Measurements from ENCODE around the gene CYTL1. TPM values are rescaled to one million over a fixed set of nuclear protein-coding genes. Genes with fewer than 3 reads are reported as not detected.

The CYTL1 gene
- total RNA-seq, 4 donors from 2014 or later = 0.68 TPM; not detected in 3

DNA sequence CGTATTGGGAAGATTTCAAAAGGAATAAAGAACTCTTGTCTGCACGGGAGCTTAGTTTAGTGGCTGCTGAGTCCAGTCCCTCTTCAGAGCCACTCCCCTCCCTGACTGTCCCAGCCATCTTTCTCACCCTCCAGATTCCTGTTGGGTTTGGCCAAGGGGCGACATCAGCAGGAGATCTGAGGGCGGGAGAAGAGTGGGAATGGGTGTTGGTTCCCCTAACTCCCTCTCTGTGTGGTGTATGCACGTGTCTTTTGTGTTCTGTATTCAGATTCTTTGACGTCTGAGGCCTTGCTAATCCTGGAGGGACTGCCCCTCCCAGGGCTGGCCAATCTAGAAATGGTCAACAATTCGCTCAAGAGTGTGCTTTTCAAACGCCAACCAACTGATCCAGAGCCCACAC lies 37.4 kb downstream of the CYTL1 start:
- H3K27ac ChIP-seq = no peak overlapping the region
- no peaks in the 10 kb centered on the region for H3K36me3 ChIP-seq
- TF ChIP-seq POLR2AphosphoS5 (IDR thresholded peaks at IDR 0.05) (no peak), EP300 (IDR thresholded peaks at IDR 0.05) (no peak), POLR2A (IDR thresholded peaks at IDR 0.05) (no peak)
- TF ChIP-seq, protein P1, sequence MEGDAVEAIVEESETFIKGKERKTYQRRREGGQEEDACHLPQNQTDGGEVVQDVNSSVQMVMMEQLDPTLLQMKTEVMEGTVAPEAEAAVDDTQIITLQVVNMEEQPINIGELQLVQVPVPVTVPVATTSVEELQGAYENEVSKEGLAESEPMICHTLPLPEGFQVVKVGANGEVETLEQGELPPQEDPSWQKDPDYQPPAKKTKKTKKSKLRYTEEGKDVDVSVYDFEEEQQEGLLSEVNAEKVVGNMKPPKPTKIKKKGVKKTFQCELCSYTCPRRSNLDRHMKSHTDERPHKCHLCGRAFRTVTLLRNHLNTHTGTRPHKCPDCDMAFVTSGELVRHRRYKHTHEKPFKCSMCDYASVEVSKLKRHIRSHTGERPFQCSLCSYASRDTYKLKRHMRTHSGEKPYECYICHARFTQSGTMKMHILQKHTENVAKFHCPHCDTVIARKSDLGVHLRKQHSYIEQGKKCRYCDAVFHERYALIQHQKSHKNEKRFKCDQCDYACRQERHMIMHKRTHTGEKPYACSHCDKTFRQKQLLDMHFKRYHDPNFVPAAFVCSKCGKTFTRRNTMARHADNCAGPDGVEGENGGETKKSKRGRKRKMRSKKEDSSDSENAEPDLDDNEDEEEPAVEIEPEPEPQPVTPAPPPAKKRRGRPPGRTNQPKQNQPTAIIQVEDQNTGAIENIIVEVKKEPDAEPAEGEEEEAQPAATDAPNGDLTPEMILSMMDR (IDR thresholded peaks at IDR 0.05) = no peak
- WGBS = 68% methylated on average over 5 of the region's 8 CpGs
- no peak overlapping the region for H3K4me3 ChIP-seq
- no peaks in the 10 kb centered on the region for H3K9me3 ChIP-seq
- H3K4me1 ChIP-seq = peaks cover 12% of the 10 kb centered on the region
- no peak for DNase-seq (ENCODE audit: low spot score in 2 of 2)
- no peaks in the 10 kb centered on the region for H3K27me3 ChIP-seq

DNA sequence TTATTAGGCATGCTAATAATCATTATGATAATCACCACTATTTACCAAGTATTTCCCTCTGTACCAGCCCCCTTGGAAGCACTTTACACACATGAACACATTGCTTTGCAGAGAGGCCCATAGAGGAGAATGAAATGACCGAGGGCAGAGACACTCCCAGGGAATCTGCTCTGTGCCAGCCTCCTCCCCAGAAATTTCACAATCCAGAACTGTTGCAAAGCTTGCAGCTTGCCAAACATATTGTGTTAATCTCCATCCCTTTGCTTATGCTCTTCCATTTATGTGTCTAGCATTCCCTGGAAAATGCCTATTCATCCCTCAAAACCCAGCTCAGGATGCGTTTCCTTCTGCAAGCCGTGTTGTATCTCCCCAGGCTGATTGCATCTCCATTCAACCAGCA lies 37.8 kb downstream of the CYTL1 start:
- TF ChIP-seq POLR2A (IDR thresholded peaks at IDR 0.05) (no peak), POLR2AphosphoS5 (IDR thresholded peaks at IDR 0.05) (peak in 1 of 3 donors; percentile 32), EP300 (IDR thresholded peaks at IDR 0.05) (no peak)
- TF ChIP-seq, protein P1 (IDR thresholded peaks at IDR 0.05) = no peak
- Histone ChIP-seq H3K27me3 (no peaks in the 10 kb centered on the region), H3K4me1 (peaks cover 12% of the 10 kb centered on the region), H3K36me3 (no peaks in the 10 kb centered on the region), H3K27ac (no peak overlapping the region), H3K4me3 (no peak overlapping the region), H3K9me3 (no peaks in the 10 kb centered on the region)
- WGBS = 51% methylated on average over 3 of the region's 3 CpGs
- DNase-seq (ENCODE audit: low spot score in 2 of 2) = no peak

DNA sequence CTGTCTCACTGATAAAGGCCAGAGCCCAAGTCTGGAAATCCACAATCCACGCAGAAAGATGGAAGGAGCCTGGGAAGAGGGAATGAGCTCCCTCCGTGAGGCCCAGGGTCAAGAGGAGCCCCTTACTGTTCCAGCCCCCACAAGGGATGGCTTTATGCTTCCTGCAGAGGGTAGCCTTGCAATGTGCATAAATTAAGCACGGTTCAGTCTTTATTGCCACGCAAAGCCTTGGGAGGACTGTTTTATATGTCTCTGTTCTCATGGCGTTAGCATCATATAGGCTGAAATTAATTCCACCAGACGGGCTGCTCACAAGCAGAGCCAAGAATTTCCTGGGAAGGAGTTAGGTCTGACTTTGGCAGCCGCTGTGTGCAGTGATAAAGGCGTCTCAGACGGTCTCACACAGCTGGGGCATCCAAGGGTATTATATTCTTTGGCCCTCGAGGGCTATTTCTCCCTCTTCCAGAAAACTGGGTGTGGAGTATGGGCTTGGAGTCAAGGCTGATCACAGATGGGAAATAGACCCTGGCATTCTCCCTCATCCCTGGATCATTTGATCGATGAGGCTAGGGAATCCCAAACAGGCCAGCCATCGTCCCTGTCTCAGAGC lies 38.5 kb downstream of the CYTL1 start:
- no peak for DNase-seq (ENCODE audit: low spot score in 2 of 2)
- H3K27ac ChIP-seq = no peak overlapping the region
- no peaks in the 10 kb centered on the region for H3K9me3 ChIP-seq
- no peaks in the 10 kb centered on the region for H3K36me3 ChIP-seq
- 74% methylated on average over 11 of the region's 12 CpGs for WGBS
- H3K27me3 ChIP-seq = no peaks in the 10 kb centered on the region
- peaks cover 12% of the 10 kb centered on the region for H3K4me1 ChIP-seq
- TF ChIP-seq POLR2AphosphoS5 (IDR thresholded peaks at IDR 0.05) (no peak), EP300 (IDR thresholded peaks at IDR 0.05) (no peak), POLR2A (IDR thresholded peaks at IDR 0.05) (no peak)
- TF ChIP-seq, protein P1 (IDR thresholded peaks at IDR 0.05) = no peak
- H3K4me3 ChIP-seq = no peak overlapping the region

DNA sequence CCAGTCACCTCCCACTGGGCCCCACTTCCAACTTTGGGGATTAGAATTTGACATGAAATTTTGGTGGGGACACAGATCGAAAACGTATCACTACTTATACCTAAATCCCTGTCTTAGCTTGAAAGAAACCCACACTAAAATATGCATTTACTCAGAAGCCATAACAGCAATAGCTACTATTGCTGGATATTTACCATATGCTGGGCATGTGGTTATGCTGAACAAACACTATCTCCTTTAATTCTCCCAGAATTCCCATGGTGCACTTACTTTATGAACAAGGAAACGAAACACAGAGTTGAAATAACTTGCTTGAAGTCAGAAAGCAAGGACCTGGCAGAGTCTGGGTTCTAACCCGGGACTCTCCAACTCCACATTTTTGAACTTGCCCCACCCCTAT lies 39.3 kb downstream of the CYTL1 start:
- H3K27ac ChIP-seq = no peak overlapping the region
- WGBS = 74% methylated on average over 4 of the region's 4 CpGs
- TF ChIP-seq, protein P1 (IDR thresholded peaks at IDR 0.05) = no peak

DNA sequence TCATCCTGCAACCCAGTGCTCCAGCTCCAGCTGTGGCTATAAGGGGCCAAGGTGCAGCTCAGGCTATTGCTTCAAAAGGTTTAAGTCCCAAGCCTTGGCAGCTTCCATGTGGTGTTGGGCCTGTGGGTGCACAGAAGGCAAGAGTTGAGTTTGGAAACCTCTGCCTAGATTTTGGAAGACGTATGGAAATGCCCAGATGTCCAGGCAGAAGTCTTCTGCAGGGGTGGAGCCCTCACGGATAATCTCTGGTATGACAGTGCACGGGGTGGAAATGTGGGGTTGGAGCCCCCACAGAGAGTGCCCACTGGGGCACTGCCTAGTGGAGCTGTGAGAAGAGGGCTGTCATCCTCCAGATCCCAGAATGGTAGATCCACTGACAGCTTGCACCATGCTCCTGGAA lies 44.5 kb downstream of the CYTL1 start:
- TF ChIP-seq EP300 (IDR thresholded peaks at IDR 0.05) (no peak), POLR2AphosphoS5 (IDR thresholded peaks at IDR 0.05) (no peak), POLR2A (IDR thresholded peaks at IDR 0.05) (no peak)
- TF ChIP-seq, protein P1 (IDR thresholded peaks at IDR 0.05) = no peak
- 100% methylated on average over 1 of the region's 3 CpGs for WGBS
- Histone ChIP-seq H3K27me3 (no peaks in the 10 kb centered on the region), H3K9me3 (peaks cover 6% of the 10 kb centered on the region), H3K27ac (no peak overlapping the region), H3K4me3 (no peak overlapping the region), H3K4me1 (no peaks in the 10 kb centered on the region), H3K36me3 (no peaks in the 10 kb centered on the region)
- no peak for DNase-seq (ENCODE audit: low spot score in 2 of 2)

More for the DNA sequence above, 39.3 kb downstream of the CYTL1 start:
- Histone ChIP-seq H3K4me1 (peaks cover 12% of the 10 kb centered on the region), H3K9me3 (peaks cover 6% of the 10 kb centered on the region), H3K4me3 (no peak overlapping the region), H3K36me3 (no peaks in the 10 kb centered on the region), H3K27me3 (no peaks in the 10 kb centered on the region)
- no peak for DNase-seq (ENCODE audit: low spot score in 2 of 2)
